Neural cell (in vitro differentiated cells): Measurements from ENCODE around the gene STAC.

ENCODE experiments used
- EP300 ChIP-seq: fragments of 450-650 bp; conservative IDR thresholded peaks from 2 replicates; pipeline ENCODE4 v1.6.1; 2014; ENCODE audit warnings: antibody characterized with exemption, mild to moderate bottlenecking, moderate library complexity; ENCODE audit not compliant: poor library complexity, severe bottlenecking
- EZH2 ChIP-seq: fragments of 200-600, 300-800 bp; shearing (Covaris generic), sonication (generic); IDR thresholded peaks from 2 replicates; pipeline ENCODE4 v1.6.1; 2014; ENCODE audit warnings: antibody characterized with exemption, low read length, borderline replicate concordance, mild to moderate bottlenecking; ENCODE audit not compliant: insufficient read depth, poor library complexity, severe bottlenecking
- MXI1 ChIP-seq: fragments of 450-650 bp; conservative IDR thresholded peaks from 2 replicates; pipeline ENCODE4 v1.6.1; 2014; ENCODE audit warnings: antibody characterized with exemption, mild to moderate bottlenecking; ENCODE audit not compliant: poor library complexity, severe bottlenecking
- POLR2AphosphoS5 ChIP-seq: IDR thresholded peaks from 2 replicates; pipeline ENCODE4 v1.6.1; 2012
- RAD21 ChIP-seq: fragments of 450-650 bp; conservative IDR thresholded peaks from 2 replicates; pipeline ENCODE4 v1.6.1; 2014; ENCODE audit warnings: antibody characterized with exemption, mild to moderate bottlenecking, moderate library complexity
- TF ChIP-seq, protein P1 (sequence below): fragments of 450-650 bp; IDR thresholded peaks from 2 replicates; pipeline ENCODE4 v1.5.1; 2014; ENCODE audit warnings: antibody characterized with exemption, mild to moderate bottlenecking, moderate library complexity; ENCODE audit not compliant: poor library complexity, severe bottlenecking

DNA sequence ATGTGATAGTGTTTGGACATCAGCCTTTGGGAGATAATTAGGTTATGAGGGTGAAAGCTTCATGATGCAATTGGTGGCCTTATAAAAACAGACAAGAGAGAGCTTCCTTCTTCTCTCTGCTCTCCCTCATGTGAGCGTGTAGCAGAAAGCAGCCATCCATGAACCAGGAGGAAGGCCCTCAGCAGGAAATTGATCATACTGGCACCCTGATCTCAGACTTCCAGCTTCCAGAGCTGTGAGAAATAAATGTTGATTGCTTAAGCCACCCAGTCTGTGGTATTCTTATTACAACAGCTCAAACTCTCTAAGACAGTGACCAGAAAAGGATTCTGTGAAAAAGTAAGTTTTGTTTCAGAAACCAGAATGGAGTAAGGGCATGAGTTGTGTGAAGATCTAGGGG is 13.3 kb downstream of the STAC start:
- TF ChIP-seq, protein P1, sequence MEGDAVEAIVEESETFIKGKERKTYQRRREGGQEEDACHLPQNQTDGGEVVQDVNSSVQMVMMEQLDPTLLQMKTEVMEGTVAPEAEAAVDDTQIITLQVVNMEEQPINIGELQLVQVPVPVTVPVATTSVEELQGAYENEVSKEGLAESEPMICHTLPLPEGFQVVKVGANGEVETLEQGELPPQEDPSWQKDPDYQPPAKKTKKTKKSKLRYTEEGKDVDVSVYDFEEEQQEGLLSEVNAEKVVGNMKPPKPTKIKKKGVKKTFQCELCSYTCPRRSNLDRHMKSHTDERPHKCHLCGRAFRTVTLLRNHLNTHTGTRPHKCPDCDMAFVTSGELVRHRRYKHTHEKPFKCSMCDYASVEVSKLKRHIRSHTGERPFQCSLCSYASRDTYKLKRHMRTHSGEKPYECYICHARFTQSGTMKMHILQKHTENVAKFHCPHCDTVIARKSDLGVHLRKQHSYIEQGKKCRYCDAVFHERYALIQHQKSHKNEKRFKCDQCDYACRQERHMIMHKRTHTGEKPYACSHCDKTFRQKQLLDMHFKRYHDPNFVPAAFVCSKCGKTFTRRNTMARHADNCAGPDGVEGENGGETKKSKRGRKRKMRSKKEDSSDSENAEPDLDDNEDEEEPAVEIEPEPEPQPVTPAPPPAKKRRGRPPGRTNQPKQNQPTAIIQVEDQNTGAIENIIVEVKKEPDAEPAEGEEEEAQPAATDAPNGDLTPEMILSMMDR, result no peak
- no peak for TF ChIP-seq EZH2
- TF ChIP-seq RAD21, result no peak
- no peak for TF ChIP-seq MXI1
- TF ChIP-seq POLR2AphosphoS5, result no peak
- TF ChIP-seq EP300, result no peak
